Measurements from ENCODE around the gene CERK. TPM values are rescaled to one million over a fixed set of nuclear protein-coding genes. Genes with fewer than 3 reads are reported as not detected.
A peak's percentile ranks its signal among the peaks of the same experiment; 100 is the strongest.

CERK gene
- total and polyA plus RNA-seq, 2 of the 13 experiments (the other 11 are each of a cell fraction or from before 2014, with no cell fraction given) = 40.3 to 41.9 TPM

- TF ChIP-seq ZNF670 (CRISPR knock-in tag; IDR thresholded peaks at IDR 0.05; ENCODE audit: borderline replicate concordance) = peak; percentile 51; the same call in 1 of the 2 replicates
- TF ChIP-seq KDM6A (CRISPR knock-in tag; IDR thresholded peaks at IDR 0.05; ENCODE audit: low read depth) = peak; percentile 79
- peak; percentile 75; the same call in 1 of the 2 replicates for TF ChIP-seq HBP1 (CRISPR knock-in tag; IDR thresholded peaks at IDR 0.05; ENCODE audit: low read depth)
Measured at GRCh38 chr22:46731246-46732040, 6.6 kb downstream of the CERK start (continued).

GRCh38 chr22:46730568-46731245, 7.3 kb downstream of the CERK start:
- H3K79me2 ChIP-seq (ENCODE audit: insufficient read depth, low read length) = peaks cover 56% of the 10 kb centered on the region

More at GRCh38 chr22:46730568-46731245, 7.3 kb downstream of the CERK start:
- CTCF ChIA-PET (ENCODE audit: low intra/inter-chr PET ratio, low total read pairs) = no interaction called here
- WGBS (ENCODE audit: low lambda C conversion rate) = 88% methylated on average over 7 of the region's 9 CpGs
- peaks cover 9% of the 10 kb centered on the region for H4K20me1 ChIP-seq (ENCODE audit: insufficient read depth, low read length)
- no peak overlapping the region for H3K4me2 ChIP-seq (ENCODE audit: low read depth, low read length)
- peaks cover 52% of the 10 kb centered on the region for H3K4me1 ChIP-seq (ENCODE audit: insufficient read depth, low read length)
- H3K4me3 ChIP-seq (replicated peaks in 1 of 3; ENCODE audit: insufficient read depth in 1 of 3, low read depth in 2 of 3, low read length in 3 of 3) = 0 out of 6 replicates have a peak overlapping the region, but pooled peaks of 1 of the 3 experiments have one; percentile 57
- TF ChIP-seq POGK (CRISPR knock-in tag; conservative IDR thresholded peaks at IDR 0.05) = no peak
- TF ChIP-seq ZBTB42 (CRISPR knock-in tag; IDR thresholded peaks at IDR 0.05) = no peak
- no peak for TF ChIP-seq ZNF660 (CRISPR knock-in tag; IDR thresholded peaks at IDR 0.05; ENCODE audit: borderline replicate concordance, low read depth)
- TF ChIP-seq KDM2A (CRISPR knock-in tag; IDR thresholded peaks at IDR 0.05; ENCODE audit: borderline replicate concordance, low read depth) = no peak
- no peak for TF ChIP-seq MLLT10 (CRISPR knock-in tag; IDR thresholded peaks at IDR 0.05)
- TF ChIP-seq RFXAP (CRISPR knock-in tag; IDR thresholded peaks at IDR 0.05; ENCODE audit: borderline replicate concordance) = no peak
- no peak for TF ChIP-seq KLF9 (CRISPR knock-in tag; IDR thresholded peaks at IDR 0.05; ENCODE audit: low read depth)
- no peak for TF ChIP-seq PAF1 (CRISPR knock-in tag; IDR thresholded peaks at IDR 0.05)
- TF ChIP-seq SALL2 (CRISPR knock-in tag; IDR thresholded peaks at IDR 0.05) = no peak
- peaks cover 1 to 5% of the 10 kb centered on the region in 2 experiments; a peak in 3 of 5 replicates for H3K36me3 ChIP-seq (replicated peaks in 1 of 2; ENCODE audit: control insufficient read depth in 1 of 2, insufficient read depth in 2 of 2, low read length in 2 of 2)
- H2AFZ ChIP-seq (ENCODE audit: low read length) = no peak overlapping the region
- intact Hi-C loops (cut with micrococcal nuclease; ENCODE audit: unreplicated experiment) (loop anchor here (10.0 kb wide), 1 partner anchor 156 kb away; no protein-coding TSS in a partner anchor), in situ Hi-C loops (cut with HindIII; ENCODE audit: extremely low pct_ligation_motif_present, low pct_unique_long_range_greater_than_20kb) (no loop called here)
- peak overlapping the region; percentile 10; the same call in 1 of the 2 replicates for H3K9ac ChIP-seq (ENCODE audit: insufficient read depth, low read depth, low read length)
- DNase-seq (ENCODE audit: low spot score) (no peak), ATAC-seq (no peak), FAIRE-seq (no peak)
- H3K27me3 ChIP-seq (ENCODE audit: control insufficient read depth in 1 of 2, insufficient read depth in 2 of 2, low read length in 2 of 2) = no peaks in the 10 kb centered on the region
- POLR2A ChIA-PET = interaction anchor here (0.9 to 1.9 kb wide), 4 partner anchors 28 to 78 kb away, joined by 3 to 6 read pairs (median 5); partner anchors contain the start of gene TBC1D22A
- H3K27ac ChIP-seq (ENCODE audit: extremely low read length, insufficient read depth, low read length) = peak overlapping the region; percentile 82
- no TSS peak for BruUV-seq (replicated peaks)
- H3K9me3 ChIP-seq (ENCODE audit: low read length) = no peaks in the 10 kb centered on the region

All from HepG2 (cell line).